BLaER1 (cell line): ENCODE results near the gene CACNA1C.

Experiments used
- H3K27ac ChIP-seq: shearing (Covaris generic); formaldehyde crosslinking; 2 replicates; pipeline ENCODE4 v1.8.1; 2022
- H3K27me3 ChIP-seq: shearing (Covaris generic); formaldehyde crosslinking; 2 replicates; pipeline ENCODE4 v1.8.1; 2022
- H3K36me3 ChIP-seq: shearing (Covaris generic); formaldehyde crosslinking; 2 replicates; pipeline ENCODE4 v1.8.1; 2022
- H3K4me1 ChIP-seq: shearing (Covaris generic); formaldehyde crosslinking; 2 replicates; pipeline ENCODE4 v1.8.1; 2022
- H3K4me2 ChIP-seq: shearing (Covaris generic); formaldehyde crosslinking; 2 replicates; pipeline ENCODE4 v1.8.1; 2022
- H3K4me3 ChIP-seq: shearing (Covaris generic); formaldehyde crosslinking; 2 replicates; pipeline ENCODE4 v1.8.1; 2022
- H3K9ac ChIP-seq: shearing (Covaris generic); formaldehyde crosslinking; 2 replicates; pipeline ENCODE4 v1.8.1; 2022
- H3K9me3 ChIP-seq: shearing (Covaris generic); formaldehyde crosslinking; 2 replicates; pipeline ENCODE4 v1.8.1; 2022
- H4K20me1 ChIP-seq: shearing (Covaris generic); formaldehyde crosslinking; 2 replicates; pipeline ENCODE4 v1.8.1; 2022
- Cebpa-rat ChIP-seq: shearing (Covaris generic); IDR thresholded peaks from 2 replicates; pipeline ENCODE4 v1.8.1; 2022

Gene CACNA1C

DNA sequence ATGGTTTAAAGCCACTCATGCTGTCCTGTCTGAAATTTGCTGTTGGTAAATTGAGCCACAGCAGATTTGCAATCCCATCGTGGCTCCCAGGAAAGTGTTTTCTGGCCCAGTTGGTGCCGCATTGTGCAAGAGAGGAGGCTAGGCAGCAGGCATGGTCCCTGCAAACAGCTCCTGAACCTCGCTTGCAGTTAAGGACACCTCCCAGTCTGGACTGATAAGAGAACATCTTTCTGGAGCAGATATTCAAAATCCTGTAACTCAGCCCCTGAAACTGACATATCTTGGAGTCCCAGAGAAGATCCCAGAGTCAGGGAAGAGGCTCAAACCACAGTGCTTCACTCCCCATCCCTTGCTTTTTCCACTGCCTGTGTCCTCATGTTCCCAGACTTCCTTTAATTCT, 413.4 kb downstream of the CACNA1C start:
- no peak overlapping the region for H3K4me3 ChIP-seq
- H3K9me3 ChIP-seq = no peaks in the 10 kb centered on the region
- no peaks in the 10 kb centered on the region for H3K36me3 ChIP-seq
- no peak overlapping the region for H3K9ac ChIP-seq
- no peaks in the 10 kb centered on the region for H4K20me1 ChIP-seq
- H3K4me1 ChIP-seq = no peaks in the 10 kb centered on the region
- no peak overlapping the region for H3K27ac ChIP-seq
- TF ChIP-seq Cebpa-rat = no peak
- H3K27me3 ChIP-seq = no peaks in the 10 kb centered on the region
- no peak overlapping the region for H3K4me2 ChIP-seq

DNA sequence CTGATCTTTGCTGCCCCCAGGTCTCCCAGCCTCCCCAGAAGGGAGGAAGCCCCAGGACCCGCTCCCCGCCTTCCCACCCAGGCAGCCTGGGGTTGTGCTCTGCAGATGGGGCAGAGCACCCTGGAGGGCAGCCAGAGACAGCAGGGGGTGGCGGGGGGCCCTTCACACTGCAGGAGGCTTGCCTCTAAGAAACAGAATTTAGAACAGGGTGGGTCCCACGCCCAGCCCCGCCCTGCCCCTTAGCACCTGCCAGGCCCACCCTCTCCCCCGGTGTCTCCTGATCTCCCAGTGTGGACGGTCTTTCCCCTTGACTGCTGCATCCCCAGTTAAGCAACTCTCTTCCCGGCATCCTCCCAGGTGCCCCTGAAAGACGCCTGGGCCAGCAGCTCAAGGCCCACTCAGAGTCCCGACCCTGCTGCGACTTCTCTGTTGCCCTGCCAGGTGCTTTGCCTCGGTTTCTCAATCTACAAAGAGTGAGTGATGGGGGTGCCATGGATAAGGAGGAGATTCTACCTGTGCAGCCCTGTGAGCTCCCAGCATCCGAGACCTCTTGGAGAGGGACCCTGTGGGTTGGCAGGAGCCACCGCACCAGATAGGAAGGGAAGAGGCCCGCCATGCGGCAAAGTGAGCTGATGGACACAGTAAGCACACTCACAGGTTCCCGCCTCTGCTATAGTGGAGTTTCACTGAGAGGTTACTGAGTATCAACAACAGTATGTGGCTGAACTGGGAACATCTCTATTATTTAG, 414.8 kb downstream of the CACNA1C start:
- Histone ChIP-seq H3K9ac (no peak overlapping the region), H4K20me1 (no peaks in the 10 kb centered on the region), H3K4me1 (no peaks in the 10 kb centered on the region), H3K36me3 (no peaks in the 10 kb centered on the region), H3K4me3 (no peak overlapping the region), H3K27ac (no peak overlapping the region), H3K4me2 (no peak overlapping the region), H3K9me3 (no peaks in the 10 kb centered on the region), H3K27me3 (no peaks in the 10 kb centered on the region)
- no peak for TF ChIP-seq Cebpa-rat

DNA sequence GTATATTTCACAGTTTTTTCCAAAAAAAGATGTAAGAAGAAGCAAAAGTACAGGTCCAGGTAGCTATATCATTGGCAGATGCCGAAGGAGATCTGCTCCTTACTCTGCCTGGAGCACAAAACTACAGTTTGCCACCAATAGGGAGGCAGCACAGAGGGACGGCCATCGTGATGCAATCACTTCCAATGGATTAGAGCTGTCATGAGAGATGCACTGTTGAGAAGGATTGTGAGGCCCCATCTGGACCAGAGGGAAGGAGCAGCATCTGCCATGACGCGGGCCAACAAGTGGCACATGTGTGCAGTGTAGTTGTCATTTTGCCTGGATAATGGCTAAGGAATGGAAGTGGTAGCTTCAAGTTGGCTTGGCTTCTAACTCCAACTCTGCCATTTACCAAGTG, 423.2 kb downstream of the CACNA1C start:
- H3K27ac ChIP-seq = no peak overlapping the region
- H3K4me1 ChIP-seq = peaks cover 6% of the 10 kb centered on the region; the same call in 1 of the 2 replicates
- no peak overlapping the region for H3K9ac ChIP-seq
- H3K9me3 ChIP-seq = no peaks in the 10 kb centered on the region
- no peaks in the 10 kb centered on the region for H3K36me3 ChIP-seq
- no peak for TF ChIP-seq Cebpa-rat
- no peaks in the 10 kb centered on the region for H3K27me3 ChIP-seq
- H4K20me1 ChIP-seq = no peaks in the 10 kb centered on the region
- no peak overlapping the region for H3K4me2 ChIP-seq
- H3K4me3 ChIP-seq = no peak overlapping the region

DNA sequence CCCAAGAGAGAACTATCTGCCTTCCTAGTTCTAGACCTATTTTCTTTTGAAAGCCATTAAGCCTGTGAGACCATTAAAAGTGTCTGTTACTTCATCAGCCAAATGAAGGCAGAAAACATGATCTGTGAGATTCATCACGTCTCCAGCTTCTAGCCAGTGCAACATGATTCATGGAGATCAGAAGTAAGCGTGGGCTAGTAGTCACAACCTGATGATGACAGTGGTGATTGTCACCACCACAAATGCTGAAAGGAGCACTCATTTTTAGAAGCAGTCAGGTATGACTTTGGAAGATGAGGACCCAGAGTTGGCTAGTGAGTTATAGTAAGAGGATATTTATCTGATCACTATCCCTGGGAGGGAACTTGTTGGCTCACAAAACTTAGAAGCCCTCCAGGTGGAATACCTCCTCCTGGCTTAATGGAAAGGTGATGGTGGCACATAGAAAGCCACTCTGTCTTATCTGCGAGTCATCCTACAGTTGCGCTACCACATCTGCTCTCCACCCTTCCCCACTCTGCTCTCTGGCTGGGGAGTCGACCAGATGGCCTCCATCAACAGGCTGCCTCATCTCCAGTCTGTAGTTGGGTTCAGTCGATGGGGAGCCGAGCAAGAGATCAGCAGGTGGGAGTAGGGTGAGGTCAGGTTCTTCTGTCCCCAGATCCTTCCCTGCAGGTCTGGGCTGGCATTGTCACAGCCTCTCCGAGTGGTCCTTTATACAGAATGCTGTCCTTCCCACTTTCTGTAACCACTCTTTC, 424.4 kb downstream of the CACNA1C start:
- Histone ChIP-seq H3K4me2 (no peak overlapping the region), H4K20me1 (no peaks in the 10 kb centered on the region), H3K9ac (no peak overlapping the region), H3K36me3 (no peaks in the 10 kb centered on the region), H3K27ac (no peak overlapping the region), H3K27me3 (no peaks in the 10 kb centered on the region), H3K4me3 (no peak overlapping the region), H3K9me3 (no peaks in the 10 kb centered on the region), H3K4me1 (peaks cover 6% of the 10 kb centered on the region; the same call in 1 of the 2 replicates)
- TF ChIP-seq Cebpa-rat = no peak

DNA sequence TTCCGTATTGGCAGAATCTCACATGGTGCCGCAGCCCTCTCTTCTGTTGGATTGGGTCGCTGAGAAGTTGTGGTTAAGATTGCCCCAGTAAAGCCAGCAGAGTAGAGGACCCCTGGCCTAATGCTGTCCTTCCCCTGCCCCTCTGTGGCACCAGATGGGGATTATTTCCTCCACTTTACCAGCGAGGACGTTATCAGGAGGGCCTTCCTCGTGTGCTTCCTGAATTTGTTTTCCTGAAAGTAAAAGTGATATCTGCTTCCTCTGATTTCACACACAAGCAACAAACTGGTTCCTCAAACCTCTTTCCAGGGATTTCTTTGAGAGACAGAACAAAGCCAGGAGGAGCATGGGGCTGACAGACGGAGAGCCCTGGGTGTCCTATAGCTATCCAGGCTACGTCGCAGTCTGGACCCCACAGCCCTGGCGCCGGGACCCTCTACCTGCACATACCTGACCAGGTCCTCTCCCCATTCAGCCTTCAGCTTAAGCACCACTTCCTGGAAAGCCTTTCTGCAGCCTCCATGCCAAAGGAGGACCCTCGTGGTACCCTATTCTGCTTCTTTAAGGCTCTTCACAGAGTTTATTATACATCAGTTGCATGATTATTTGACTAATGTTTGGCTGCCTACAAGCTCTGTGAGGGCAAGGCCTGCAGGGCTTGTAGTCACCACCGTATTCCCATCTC, 427.2 kb downstream of the CACNA1C start:
- no peak overlapping the region for H3K9ac ChIP-seq
- no peaks in the 10 kb centered on the region for H3K9me3 ChIP-seq
- no peaks in the 10 kb centered on the region for H3K36me3 ChIP-seq
- no peak overlapping the region for H3K4me2 ChIP-seq
- no peak for TF ChIP-seq Cebpa-rat
- H3K27me3 ChIP-seq = no peaks in the 10 kb centered on the region
- H3K27ac ChIP-seq = no peak overlapping the region
- H4K20me1 ChIP-seq = no peaks in the 10 kb centered on the region
- H3K4me3 ChIP-seq = no peak overlapping the region
- H3K4me1 ChIP-seq = peaks cover 6% of the 10 kb centered on the region; the same call in 1 of the 2 replicates

DNA sequence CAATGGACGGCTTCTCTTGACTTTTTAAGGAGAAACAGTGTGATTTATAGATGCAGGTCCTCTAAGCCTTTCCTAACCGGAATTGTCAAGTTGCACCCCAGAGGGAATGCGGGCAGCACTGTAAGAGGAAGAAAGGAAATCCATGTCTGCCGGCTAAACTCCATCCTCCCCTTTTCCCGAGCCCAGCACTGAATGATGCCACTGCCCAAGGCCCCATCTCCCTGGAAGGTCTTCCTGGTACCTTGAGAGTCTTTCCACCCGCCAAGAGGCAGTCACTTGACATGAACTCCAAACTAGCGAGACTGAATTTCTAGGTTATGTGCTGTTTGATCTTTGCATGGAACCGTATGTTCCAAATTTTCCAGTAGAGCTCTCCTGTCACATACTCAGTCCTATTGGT, 428.6 kb downstream of the CACNA1C start:
- Histone ChIP-seq H3K4me3 (no peak overlapping the region), H3K4me1 (peaks cover 6% of the 10 kb centered on the region; the same call in 1 of the 2 replicates), H3K9me3 (no peaks in the 10 kb centered on the region), H3K36me3 (no peaks in the 10 kb centered on the region), H3K9ac (no peak overlapping the region), H3K27me3 (no peaks in the 10 kb centered on the region), H4K20me1 (no peaks in the 10 kb centered on the region), H3K4me2 (no peak overlapping the region), H3K27ac (no peak overlapping the region)
- no peak for TF ChIP-seq Cebpa-rat

DNA sequence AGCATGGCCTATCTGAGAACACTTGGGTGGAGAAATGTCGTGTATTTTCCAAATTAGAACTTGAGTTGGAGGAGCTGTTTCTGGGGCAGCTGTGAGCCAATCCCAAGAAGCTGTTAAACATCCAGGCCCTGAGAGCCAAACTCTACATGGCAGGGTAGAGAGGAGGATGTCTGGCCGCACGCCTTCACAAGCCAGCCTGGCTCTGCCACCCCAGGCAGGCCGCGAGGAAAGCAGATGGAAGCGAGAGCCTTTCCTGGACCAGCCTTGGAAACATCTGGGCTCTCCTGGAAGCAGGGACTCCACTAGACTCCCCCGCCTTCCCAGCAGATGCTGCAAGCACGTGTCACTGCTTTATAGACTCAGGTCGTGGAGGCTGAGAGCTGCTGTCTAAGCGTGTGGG, 429.2 kb downstream of the CACNA1C start:
- Histone ChIP-seq H3K9ac (no peak overlapping the region), H4K20me1 (no peaks in the 10 kb centered on the region), H3K4me1 (peaks cover 6% of the 10 kb centered on the region; the same call in 1 of the 2 replicates), H3K27ac (no peak overlapping the region), H3K27me3 (no peaks in the 10 kb centered on the region), H3K4me2 (no peak overlapping the region), H3K36me3 (no peaks in the 10 kb centered on the region), H3K4me3 (no peak overlapping the region), H3K9me3 (no peaks in the 10 kb centered on the region)
- no peak for TF ChIP-seq Cebpa-rat

DNA sequence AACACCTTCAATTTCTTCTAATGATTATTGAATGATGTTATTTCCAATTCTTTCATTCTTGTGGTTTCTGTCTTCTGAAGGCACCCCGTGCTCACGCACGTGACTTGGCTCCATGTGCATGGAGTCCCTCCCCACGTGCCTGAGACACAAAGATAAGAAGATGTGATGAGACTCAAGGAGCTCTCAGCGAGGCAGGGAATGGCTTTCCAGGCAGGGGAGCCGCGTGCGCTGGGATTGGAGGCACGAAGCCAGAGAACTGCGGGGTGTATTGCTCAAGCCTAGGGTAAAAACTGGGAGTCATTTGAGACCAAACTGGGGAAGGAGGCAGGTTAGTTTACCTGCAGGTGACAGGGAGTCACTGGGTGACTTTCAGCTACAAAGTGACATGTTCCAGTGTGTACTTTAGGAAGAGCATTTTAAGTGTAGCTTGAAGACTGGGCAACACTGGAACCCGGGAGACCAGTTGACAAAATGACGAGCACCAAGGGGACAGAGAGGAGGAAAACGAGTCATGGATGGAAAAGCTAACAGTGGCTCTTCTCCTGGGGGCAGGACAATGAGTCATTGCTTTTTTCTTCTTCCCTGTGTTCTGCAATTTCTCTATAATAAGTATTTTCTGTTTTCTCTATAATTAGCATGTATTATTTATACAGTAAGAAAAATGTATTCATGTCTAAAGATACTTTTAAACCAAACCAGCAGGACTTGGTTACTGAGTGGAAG, 430.3 kb downstream of the CACNA1C start:
- H3K4me1 ChIP-seq = peaks cover 6% of the 10 kb centered on the region; the same call in 1 of the 2 replicates
- no peaks in the 10 kb centered on the region for H4K20me1 ChIP-seq
- no peak overlapping the region for H3K4me2 ChIP-seq
- H3K4me3 ChIP-seq = no peak overlapping the region
- H3K9me3 ChIP-seq = no peaks in the 10 kb centered on the region
- H3K27me3 ChIP-seq = no peaks in the 10 kb centered on the region
- H3K27ac ChIP-seq = no peak overlapping the region
- H3K36me3 ChIP-seq = no peaks in the 10 kb centered on the region
- H3K9ac ChIP-seq = no peak overlapping the region
- TF ChIP-seq Cebpa-rat = no peak

DNA sequence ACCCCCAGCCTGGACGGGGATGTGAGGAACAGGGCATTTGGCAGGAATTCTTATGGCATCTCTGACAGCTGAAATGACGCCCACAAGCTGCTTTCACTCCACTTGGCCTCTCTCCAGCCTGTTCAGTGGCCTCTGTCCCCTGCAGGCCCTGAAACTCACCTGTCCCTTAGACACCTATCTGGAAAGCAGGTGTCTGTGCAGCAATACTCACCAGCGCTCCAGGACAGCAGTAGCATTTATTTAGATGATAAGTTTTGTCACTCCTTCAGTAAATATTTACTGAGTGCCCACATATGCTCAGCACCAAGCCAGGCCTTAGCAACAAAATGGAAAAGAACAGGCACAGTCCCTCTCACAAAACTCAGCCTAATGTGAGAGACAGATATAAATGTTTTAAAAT, 430.9 kb downstream of the CACNA1C start:
- H3K9me3 ChIP-seq = no peaks in the 10 kb centered on the region
- no peak for TF ChIP-seq Cebpa-rat
- H3K36me3 ChIP-seq = no peaks in the 10 kb centered on the region
- no peak overlapping the region for H3K4me2 ChIP-seq
- H3K27me3 ChIP-seq = no peaks in the 10 kb centered on the region
- H3K27ac ChIP-seq = no peak overlapping the region
- no peak overlapping the region for H3K4me3 ChIP-seq
- peaks cover 6% of the 10 kb centered on the region; the same call in 1 of the 2 replicates for H3K4me1 ChIP-seq
- H3K9ac ChIP-seq = no peak overlapping the region
- no peaks in the 10 kb centered on the region for H4K20me1 ChIP-seq
